ENCODE results near the gene TNS1. TPM values are rescaled to one million over a fixed set of nuclear protein-coding genes. Genes with fewer than 3 reads are reported as not detected.

Gene TNS1
- total RNA-seq, 2 donors from 2014 or later = 168 to 174 TPM

GRCh38 chr2:218006741-218007140 lies 3.9 kb upstream of the TNS1 start:
- intact Hi-C loops (cut with DNase I) = no loop called here
- 90 to 91% methylated on average over 4 of the region's 4 CpGs for WGBS, 2 donors

GRCh38 chr2:218005486-218005885 lies 2.7 kb upstream of the TNS1 start:
- Histone ChIP-seq H3K4me1 (peaks cover 44% of the 10 kb centered on the region), H3K27ac (no peak overlapping the region), H3K27me3 (no peaks in the 10 kb centered on the region), H3K9me3 (no peaks in the 10 kb centered on the region), H3K4me3 (no peak overlapping the region), H3K36me3 (replicated peaks in 1 of 2; ENCODE audit: insufficient read depth in 1 of 2, low read depth in 2 of 2) (no peaks in the 10 kb centered on the region)
- TF ChIP-seq CTCF (IDR thresholded peaks at IDR 0.05) (no peak), POLR2A (IDR thresholded peaks at IDR 0.05) (no peak)
- DNase-seq = no peak
- intact Hi-C loops (cut with DNase I) = no loop called here
- 62 to 93% methylated on average over 3 of the region's 3 CpGs for WGBS, 2 donors
- ATAC-seq = no peak

More at GRCh38 chr2:218006741-218007140, 3.9 kb upstream of the TNS1 start:
- Histone ChIP-seq H3K4me3 (no peak overlapping the region), H3K27me3 (no peaks in the 10 kb centered on the region), H3K4me1 (peaks cover 40% of the 10 kb centered on the region), H3K27ac (no peak overlapping the region), H3K9me3 (no peaks in the 10 kb centered on the region), H3K36me3 (replicated peaks in 1 of 2; ENCODE audit: insufficient read depth in 1 of 2, low read depth in 2 of 2) (no peaks in the 10 kb centered on the region)
- no peak for DNase-seq
- no peak for TF ChIP-seq CTCF (IDR thresholded peaks at IDR 0.05)
- no peak for TF ChIP-seq POLR2A (IDR thresholded peaks at IDR 0.05)
- ATAC-seq = no peak

GRCh38 chr2:218005028-218005427 lies 2.2 kb upstream of the TNS1 start:
- intact Hi-C loops (cut with DNase I) = no loop called here
- Histone ChIP-seq H3K9me3 (no peaks in the 10 kb centered on the region), H3K27ac (peak overlapping the region in 1 of 4 donors; percentile 87), H3K4me3 (no peak overlapping the region), H3K36me3 (replicated peaks in 1 of 2; ENCODE audit: insufficient read depth in 1 of 2, low read depth in 2 of 2) (no peaks in the 10 kb centered on the region), H3K27me3 (no peaks in the 10 kb centered on the region), H3K4me1 (peaks cover 44% of the 10 kb centered on the region)
- DNase-seq = no peak
- TF ChIP-seq CTCF (IDR thresholded peaks at IDR 0.05) = no peak
- no peak for TF ChIP-seq POLR2A (IDR thresholded peaks at IDR 0.05)
- no peak for ATAC-seq
- WGBS, 2 donors = 82 to 91% methylated on average over 3 to 4 of the region's 4 CpGs

GRCh38 chr2:218003981-218004419 lies 1.2 kb upstream of the TNS1 start:
- H3K9me3 ChIP-seq = no peaks in the 10 kb centered on the region
- no peak overlapping the region for H3K4me3 ChIP-seq
- intact Hi-C loops (cut with DNase I) = no loop called here
- no peaks in the 10 kb centered on the region for H3K36me3 ChIP-seq (replicated peaks in 1 of 2; ENCODE audit: insufficient read depth in 1 of 2, low read depth in 2 of 2)
- TF ChIP-seq CTCF (IDR thresholded peaks at IDR 0.05) (peak in 1 of 7 experiments; percentile 11), POLR2A (IDR thresholded peaks at IDR 0.05) (peak in 2 of 3 donors; percentile 18 to 20)
- peak; percentile 75 to 93 (median 86) for DNase-seq
- H3K27ac ChIP-seq = peak overlapping the region; percentile 76 to 94 (median 90)
- peaks cover 48% of the 10 kb centered on the region for H3K4me1 ChIP-seq
- WGBS, 2 donors = 43 to 44% methylated on average over 6 of the region's 6 CpGs
- ATAC-seq = peak; percentile 75
- no peaks in the 10 kb centered on the region for H3K27me3 ChIP-seq

- ATAC-seq (peak; percentile 31), DNase-seq (peak; percentile 52 to 72 (median 62))
- Histone ChIP-seq H3K27ac (peak overlapping the region; percentile 76 to 94 (median 90)), H3K4me3 (no peak overlapping the region), H3K27me3 (no peaks in the 10 kb centered on the region), H3K36me3 (replicated peaks in 1 of 2; ENCODE audit: insufficient read depth in 1 of 2, low read depth in 2 of 2) (no peaks in the 10 kb centered on the region), H3K4me1 (peaks cover 54% of the 10 kb centered on the region), H3K9me3 (no peaks in the 10 kb centered on the region)
- TF ChIP-seq CTCF (IDR thresholded peaks at IDR 0.05) (no peak), POLR2A (IDR thresholded peaks at IDR 0.05) (no peak)
- 28 to 29% methylated on average over 11 of the region's 11 CpGs for WGBS, 2 donors
- intact Hi-C loops (cut with DNase I) = no loop called here
Measured at GRCh38 chr2:218003281-218003944, 618 bp upstream of the TNS1 start.
